MM.1S (cell line): ENCODE data around the gene F10.

Experiments used
- EZH2phosphoT487 ChIP-seq: fragments of 300-600 bp; sonication (generic); IDR thresholded peaks from 2 replicates; pipeline ENCODE4 v1.6.1; 2018; ENCODE audit warnings: antibody characterized with exemption, low read length
- TF ChIP-seq, protein P1 (sequence below): fragments of 300-600 bp; sonication (generic); IDR thresholded peaks from 2 replicates; pipeline ENCODE4 v1.5.1; 2016; ENCODE audit warnings: antibody characterized with exemption, low read length, mixed read lengths

DNA sequence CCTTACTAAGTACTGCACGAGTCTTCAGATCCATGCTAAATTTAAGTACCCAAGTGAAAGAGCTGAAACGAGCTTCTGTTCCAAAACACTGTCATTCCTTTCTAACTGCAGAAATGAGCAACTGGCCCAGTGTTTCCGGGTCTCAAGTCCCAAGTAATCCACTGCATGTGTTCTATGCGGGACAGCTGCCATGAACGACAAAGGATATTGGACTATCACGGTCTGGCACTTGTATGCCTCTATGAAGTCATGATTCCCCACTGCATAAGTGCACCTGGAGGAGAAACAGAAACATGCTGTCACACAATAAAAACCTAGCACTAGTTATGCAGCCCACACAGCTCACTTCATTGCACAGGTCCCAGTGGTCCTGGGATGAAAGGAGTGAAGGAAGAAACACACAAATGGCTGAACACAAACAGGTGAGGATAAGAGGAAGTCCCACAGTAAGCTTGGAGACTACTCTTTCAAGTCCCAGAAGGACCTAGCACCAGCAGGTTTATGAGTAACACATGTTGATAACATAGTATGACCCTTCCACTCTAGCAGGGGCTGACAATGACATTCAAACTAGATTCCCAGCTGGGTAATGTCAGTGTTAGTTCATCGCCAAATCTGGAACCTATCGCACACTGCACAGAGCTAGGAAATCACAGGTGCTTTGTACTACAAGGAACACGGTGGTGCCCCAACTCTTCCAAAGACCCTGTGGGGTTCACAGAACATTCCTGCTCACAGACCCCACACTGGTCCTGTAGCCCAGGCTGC lies 74.6 kb downstream of the F10 start:
- TF ChIP-seq, protein P1, sequence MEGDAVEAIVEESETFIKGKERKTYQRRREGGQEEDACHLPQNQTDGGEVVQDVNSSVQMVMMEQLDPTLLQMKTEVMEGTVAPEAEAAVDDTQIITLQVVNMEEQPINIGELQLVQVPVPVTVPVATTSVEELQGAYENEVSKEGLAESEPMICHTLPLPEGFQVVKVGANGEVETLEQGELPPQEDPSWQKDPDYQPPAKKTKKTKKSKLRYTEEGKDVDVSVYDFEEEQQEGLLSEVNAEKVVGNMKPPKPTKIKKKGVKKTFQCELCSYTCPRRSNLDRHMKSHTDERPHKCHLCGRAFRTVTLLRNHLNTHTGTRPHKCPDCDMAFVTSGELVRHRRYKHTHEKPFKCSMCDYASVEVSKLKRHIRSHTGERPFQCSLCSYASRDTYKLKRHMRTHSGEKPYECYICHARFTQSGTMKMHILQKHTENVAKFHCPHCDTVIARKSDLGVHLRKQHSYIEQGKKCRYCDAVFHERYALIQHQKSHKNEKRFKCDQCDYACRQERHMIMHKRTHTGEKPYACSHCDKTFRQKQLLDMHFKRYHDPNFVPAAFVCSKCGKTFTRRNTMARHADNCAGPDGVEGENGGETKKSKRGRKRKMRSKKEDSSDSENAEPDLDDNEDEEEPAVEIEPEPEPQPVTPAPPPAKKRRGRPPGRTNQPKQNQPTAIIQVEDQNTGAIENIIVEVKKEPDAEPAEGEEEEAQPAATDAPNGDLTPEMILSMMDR, result no peak
- no peak for TF ChIP-seq EZH2phosphoT487
